Parathyroid adenoma (tissue), 2 donors: ENCODE results near the gene CDH13.

Experiments
- H2AFZ ChIP-seq: fragments of 300-600 bp; sonication (generic); one replicate; pipeline ENCODE4 v1.7.0; 2017; ENCODE audit warnings: antibody characterized with exemption, mild to moderate bottlenecking
- H3K27ac ChIP-seq: fragments of 300-600 bp; sonication (generic); one replicate; pipeline ENCODE4 v1.7.0; 2017
- H3K27me3 ChIP-seq: fragments of 300-600 bp; sonication (generic); one replicate; pipeline ENCODE4 v1.7.0; 2017; ENCODE audit warnings: low read length; ENCODE audit not compliant: control insufficient read depth, insufficient read depth
- H3K36me3 ChIP-seq: fragments of 300-600 bp; sonication (generic); one replicate; pipeline ENCODE4 v1.7.0; 2017; ENCODE audit warnings: low read length; ENCODE audit not compliant: control insufficient read depth, insufficient read depth
- H3K4me1 ChIP-seq: fragments of 300-600 bp; sonication (generic); one replicate; pipeline ENCODE4 v1.7.0; 2017; ENCODE audit warnings: control low read depth
- H3K4me2 ChIP-seq: fragments of 300-600 bp; sonication (generic); one replicate; pipeline ENCODE4 v1.7.0; 2017; ENCODE audit warnings: low read length
- H3K4me3 ChIP-seq: fragments of 300-600 bp; sonication (generic); one replicate; pipeline ENCODE4 v1.7.0; 2017; ENCODE audit warnings: low read depth, low read length
- H3K79me2 ChIP-seq: fragments of 300-600 bp; sonication (generic); one replicate; pipeline ENCODE4 v1.7.0; 2017; ENCODE audit warnings: control low read depth
- H3K9ac ChIP-seq: fragments of 300-600 bp; sonication (generic); one replicate; pipeline ENCODE4 v1.7.0; 2017; ENCODE audit warnings: mild to moderate bottlenecking
- H3K9me3 ChIP-seq: fragments of 300-600 bp; sonication (generic); one replicate; pipeline ENCODE4 v1.7.0; 2017; ENCODE audit warnings: low read length; ENCODE audit not compliant: control insufficient read depth
- TF ChIP-seq, protein P1 (sequence below): fragments of 300-600 bp; sonication (generic); IDR thresholded peaks from one replicate; pipeline ENCODE4 v1.7.0; 2017; ENCODE audit warnings: antibody characterized with exemption, mild to moderate bottlenecking
- donor health status: primary hyperparathyroidism.

Gene CDH13

DNA sequence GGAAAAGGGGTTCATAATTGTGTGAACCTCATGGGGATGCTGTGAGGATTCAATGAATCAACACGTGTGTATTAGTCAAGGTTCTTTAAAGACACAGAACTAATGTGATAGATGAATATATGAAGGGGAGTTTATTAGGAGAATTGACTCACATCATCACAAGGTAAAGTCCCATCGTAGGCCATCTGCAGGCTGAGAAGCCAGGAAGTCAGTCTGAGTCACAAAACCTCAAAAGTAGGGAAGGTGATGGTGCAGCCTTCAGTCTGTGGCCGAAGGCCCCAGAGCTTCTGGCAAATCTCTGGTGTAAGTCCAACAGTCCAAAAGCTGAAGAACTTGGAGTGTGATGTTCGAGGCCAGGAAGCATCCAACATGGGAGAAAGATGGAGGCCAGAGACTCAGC, 413.4 kb downstream of the CDH13 start:
- H3K4me2 ChIP-seq = no peak overlapping the region
- H2AFZ ChIP-seq = no peak overlapping the region
- no peak overlapping the region for H3K27ac ChIP-seq
- no peaks in the 10 kb centered on the region for H3K4me1 ChIP-seq
- TF ChIP-seq, protein P1, sequence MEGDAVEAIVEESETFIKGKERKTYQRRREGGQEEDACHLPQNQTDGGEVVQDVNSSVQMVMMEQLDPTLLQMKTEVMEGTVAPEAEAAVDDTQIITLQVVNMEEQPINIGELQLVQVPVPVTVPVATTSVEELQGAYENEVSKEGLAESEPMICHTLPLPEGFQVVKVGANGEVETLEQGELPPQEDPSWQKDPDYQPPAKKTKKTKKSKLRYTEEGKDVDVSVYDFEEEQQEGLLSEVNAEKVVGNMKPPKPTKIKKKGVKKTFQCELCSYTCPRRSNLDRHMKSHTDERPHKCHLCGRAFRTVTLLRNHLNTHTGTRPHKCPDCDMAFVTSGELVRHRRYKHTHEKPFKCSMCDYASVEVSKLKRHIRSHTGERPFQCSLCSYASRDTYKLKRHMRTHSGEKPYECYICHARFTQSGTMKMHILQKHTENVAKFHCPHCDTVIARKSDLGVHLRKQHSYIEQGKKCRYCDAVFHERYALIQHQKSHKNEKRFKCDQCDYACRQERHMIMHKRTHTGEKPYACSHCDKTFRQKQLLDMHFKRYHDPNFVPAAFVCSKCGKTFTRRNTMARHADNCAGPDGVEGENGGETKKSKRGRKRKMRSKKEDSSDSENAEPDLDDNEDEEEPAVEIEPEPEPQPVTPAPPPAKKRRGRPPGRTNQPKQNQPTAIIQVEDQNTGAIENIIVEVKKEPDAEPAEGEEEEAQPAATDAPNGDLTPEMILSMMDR = no peak
- H3K79me2 ChIP-seq = no peaks in the 10 kb centered on the region
- no peaks in the 10 kb centered on the region for H3K36me3 ChIP-seq
- H3K4me3 ChIP-seq = no peak overlapping the region
- no peak overlapping the region for H3K9ac ChIP-seq
- H3K9me3 ChIP-seq = no peaks in the 10 kb centered on the region
- no peaks in the 10 kb centered on the region for H3K27me3 ChIP-seq

DNA sequence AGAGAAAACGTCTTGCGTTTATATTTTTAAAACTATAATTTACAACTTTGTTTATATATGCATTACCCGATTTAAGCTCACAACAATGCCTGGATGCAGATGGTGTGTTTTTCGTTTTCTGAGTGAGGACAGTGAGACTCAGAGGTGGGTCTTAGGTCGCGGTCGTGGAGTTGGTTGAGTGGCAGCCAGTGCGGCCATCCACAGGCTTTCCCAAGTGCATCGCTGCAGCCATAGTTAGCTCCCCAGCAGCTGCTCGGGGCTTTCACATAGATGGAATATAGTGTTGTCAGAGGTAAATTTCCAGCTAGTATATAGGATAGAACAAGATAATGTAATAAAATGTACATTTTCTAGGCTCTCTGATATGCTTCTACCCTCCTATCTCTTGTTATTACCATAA, 417.8 kb downstream of the CDH13 start:
- Histone ChIP-seq H3K4me2 (no peak overlapping the region), H3K9ac (no peak overlapping the region), H2AFZ (no peak overlapping the region), H3K27me3 (no peaks in the 10 kb centered on the region), H3K4me3 (no peak overlapping the region), H3K36me3 (no peaks in the 10 kb centered on the region), H3K27ac (no peak overlapping the region), H3K9me3 (no peaks in the 10 kb centered on the region), H3K79me2 (no peaks in the 10 kb centered on the region), H3K4me1 (no peaks in the 10 kb centered on the region)
- TF ChIP-seq, protein P1 = no peak

DNA sequence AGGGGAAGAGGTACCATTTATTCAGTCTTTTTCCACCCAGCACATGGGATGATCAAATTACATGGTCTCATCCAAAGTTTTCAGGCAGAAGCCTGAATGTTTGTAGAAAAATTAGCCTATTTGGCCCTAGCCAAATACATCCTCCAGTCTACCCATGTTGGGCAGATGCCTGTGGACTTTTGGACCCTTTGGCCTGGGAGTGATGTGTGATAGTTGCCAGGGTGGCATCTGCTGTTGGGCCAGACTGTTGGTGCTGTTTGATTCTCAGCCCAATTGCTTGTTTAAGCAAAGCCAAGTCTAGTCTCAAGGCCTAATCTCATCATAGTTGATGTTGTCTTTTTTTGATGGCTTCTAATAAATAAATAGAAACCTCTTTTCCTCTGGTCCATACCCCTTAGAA, 419.0 kb downstream of the CDH13 start:
- no peak overlapping the region for H3K27ac ChIP-seq
- no peaks in the 10 kb centered on the region for H3K9me3 ChIP-seq
- no peak overlapping the region for H3K4me3 ChIP-seq
- H3K36me3 ChIP-seq = no peaks in the 10 kb centered on the region
- H2AFZ ChIP-seq = no peak overlapping the region
- H3K4me2 ChIP-seq = no peak overlapping the region
- no peak overlapping the region for H3K9ac ChIP-seq
- H3K27me3 ChIP-seq = no peaks in the 10 kb centered on the region
- TF ChIP-seq, protein P1 = no peak
- no peaks in the 10 kb centered on the region for H3K4me1 ChIP-seq
- H3K79me2 ChIP-seq = no peaks in the 10 kb centered on the region

DNA sequence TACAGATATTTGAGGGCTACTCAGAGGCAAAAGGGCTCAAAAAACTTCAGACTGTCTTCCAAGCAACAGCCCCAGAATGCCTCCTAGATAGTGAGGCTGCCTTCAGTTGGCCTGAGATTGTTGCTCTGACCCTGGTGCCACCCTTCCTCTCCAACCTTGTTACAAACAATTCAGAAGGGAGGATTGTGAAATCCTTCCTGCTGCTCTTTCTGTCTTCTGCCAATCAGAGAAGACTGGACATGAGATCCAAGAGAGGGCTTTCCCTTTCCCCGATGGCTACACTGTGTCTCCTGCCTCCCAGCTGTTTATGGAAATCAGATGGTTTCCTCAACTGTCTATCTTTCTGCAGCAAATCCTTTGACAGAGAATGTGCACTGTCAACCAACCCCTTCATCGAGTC, 419.9 kb downstream of the CDH13 start:
- Histone ChIP-seq H3K4me2 (no peak overlapping the region), H3K9me3 (no peaks in the 10 kb centered on the region), H3K9ac (no peak overlapping the region), H3K27ac (no peak overlapping the region), H2AFZ (no peak overlapping the region), H3K79me2 (no peaks in the 10 kb centered on the region), H3K4me1 (no peaks in the 10 kb centered on the region), H3K27me3 (no peaks in the 10 kb centered on the region), H3K36me3 (no peaks in the 10 kb centered on the region), H3K4me3 (no peak overlapping the region)
- TF ChIP-seq, protein P1 = no peak

DNA sequence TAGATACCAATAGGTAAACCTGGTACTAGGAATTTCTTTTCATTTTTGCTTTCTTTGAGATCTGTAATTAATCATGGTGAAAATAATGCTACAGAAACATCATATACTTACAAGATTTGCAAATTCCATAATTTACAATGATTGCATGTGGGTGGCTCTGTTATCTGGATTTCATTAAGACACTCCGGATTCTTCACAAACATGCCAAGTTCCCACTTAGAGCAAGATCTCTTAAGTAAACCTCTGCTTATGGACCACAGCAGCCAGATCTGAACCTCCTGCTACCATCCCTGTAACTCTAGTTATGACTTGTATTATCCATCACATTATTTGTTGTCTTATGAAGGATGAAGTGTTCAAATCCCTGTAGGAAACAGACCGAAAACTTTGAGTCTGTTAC, 424.7 kb downstream of the CDH13 start:
- Histone ChIP-seq H3K9ac (no peak overlapping the region), H3K27me3 (peaks cover 5% of the 10 kb centered on the region), H3K27ac (no peak overlapping the region), H3K4me3 (no peak overlapping the region), H3K79me2 (no peaks in the 10 kb centered on the region), H2AFZ (no peak overlapping the region), H3K4me1 (no peaks in the 10 kb centered on the region), H3K4me2 (no peak overlapping the region), H3K9me3 (no peaks in the 10 kb centered on the region), H3K36me3 (no peaks in the 10 kb centered on the region)
- TF ChIP-seq, protein P1 = no peak
